IMR-90 (cell line): ENCODE data around the gene TMF1. TPM values are rescaled to one million over a fixed set of nuclear protein-coding genes. Genes with fewer than 3 reads are reported as not detected.

Source experiments
- ATAC-seq: fragments of 200-7000 bp; cut with Tn5 transposase; 2 replicates; pipeline ENCODE4 v1.9.1; 2020; ENCODE audit warnings: low read depth, mild to moderate bottlenecking, moderate library complexity
- BruUV-seq: library from RNA; stranded (reverse); fragments of 400-500 nt; replicated peaks from 2 replicates; lab custom pipeline; 2021; lab: Mats Ljungman, UMichigan
- CTCF ChIA-PET: fragments of 300-600 bp; formaldehyde crosslinking; extraction: SDS; loops from one replicate; lab custom pipeline; 2021; ENCODE audit warnings: antibody characterized with exemption; lab: Yijun Ruan, JAX
- POLR2A ChIA-PET: fragments of 300-600 bp; sonication (Branson Sonifier 250); formaldehyde crosslinking; loops from one replicate; lab custom pipeline; 2022; ENCODE audit warnings: antibody characterized with exemption; ENCODE audit not compliant: unreplicated experiment; lab: Charles Lee
- DNase-seq: peaks from one replicate; pipeline ENCODE4 v3.0.0; 2013
- H2AFZ ChIP-seq: replicated peaks from 2 replicates; pipeline ENCODE3; 2013; ENCODE audit warnings: low read length, mild to moderate bottlenecking; ENCODE audit not compliant: poor library complexity
- H2AK5ac ChIP-seq: 2 replicates; pipeline ENCODE4 v1.6.1; 2013; ENCODE audit warnings: low read depth, low read length, inconsistent platforms
- H2AK9ac ChIP-seq: replicated peaks from 2 replicates; pipeline ENCODE3; 2013; ENCODE audit warnings: mild to moderate bottlenecking, low read depth, low read length, moderate library complexity; ENCODE audit not compliant: poor library complexity
- H2BK120ac ChIP-seq: 2 replicates; pipeline ENCODE4 v1.6.1; 2013; ENCODE audit warnings: low read depth, low read length, inconsistent platforms
- H2BK15ac ChIP-seq: 3 replicates; pipeline ENCODE4 v1.6.1; 2013; ENCODE audit warnings: low read depth, low read length, inconsistent platforms
- H2BK20ac ChIP-seq: 2 replicates; pipeline ENCODE4 v1.6.1; 2013; ENCODE audit warnings: low read depth, mild to moderate bottlenecking, inconsistent platforms, low read length, moderate library complexity
- H2BK5ac ChIP-seq: 2 replicates; pipeline ENCODE4 v1.6.1; 2013; ENCODE audit warnings: mild to moderate bottlenecking, low read depth, low read length, inconsistent platforms; ENCODE audit not compliant: poor library complexity, severe bottlenecking
- H3K14ac ChIP-seq: replicated peaks from 2 replicates; pipeline ENCODE4 v1.6.1; 2013; ENCODE audit warnings: low read depth, low read length, inconsistent platforms
- H3K18ac ChIP-seq: 2 replicates; pipeline ENCODE4 v1.6.1; 2013; ENCODE audit warnings: low read depth, low read length, control low read depth
- H3K23ac ChIP-seq: 2 replicates; pipeline ENCODE4 v1.6.1; 2013; ENCODE audit warnings: low read depth, low read length, inconsistent platforms
- H3K27ac ChIP-seq: 2 replicates; pipeline ENCODE4 v1.5.1; 2013; ENCODE audit warnings: mild to moderate bottlenecking, control low read depth, low read length; ENCODE audit not compliant: insufficient read depth
- H3K27me3 ChIP-seq: 2 replicates; pipeline ENCODE4 v1.6.1; 2013; ENCODE audit warnings: low read length; ENCODE audit not compliant: control insufficient read depth, insufficient read depth
- H3K36me3 ChIP-seq: 2 replicates; pipeline ENCODE4 v1.6.1; 2013; ENCODE audit warnings: low read length, mixed read lengths; ENCODE audit not compliant: control insufficient read depth, insufficient read depth
- H3K4ac ChIP-seq: 2 replicates; pipeline ENCODE4 v1.6.1; 2013; ENCODE audit warnings: low read depth, low read length, inconsistent platforms
- H3K4me1 ChIP-seq: 2 replicates; pipeline ENCODE4 v1.6.1; 2013; ENCODE audit warnings: low read length, mixed read lengths; ENCODE audit not compliant: control insufficient read depth, insufficient read depth
- H3K4me2 ChIP-seq: 2 replicates; pipeline ENCODE4 v1.6.1; 2013; ENCODE audit warnings: low read depth, mild to moderate bottlenecking, control low read depth, low read length, moderate library complexity
- H3K4me3 ChIP-seq: 2 replicates; pipeline ENCODE4 v1.5.1; 2013; ENCODE audit warnings: low read depth, mild to moderate bottlenecking, control low read depth, low read length, moderate library complexity; ENCODE audit not compliant: insufficient read depth
- H3K56ac ChIP-seq: 2 replicates; pipeline ENCODE4 v1.6.1; 2013; ENCODE audit warnings: low read length, inconsistent platforms; ENCODE audit not compliant: insufficient read depth; ENCODE audit errors: extremely low read depth
- H3K79me1 ChIP-seq, 2 experiments: 2 replicates each; pipeline ENCODE4 v1.6.1; 2013; ENCODE audit warnings: low read length in 2 of 2, inconsistent platforms in 1 of 2, low read depth in 1 of 2
- H3K9ac ChIP-seq: 2 replicates; pipeline ENCODE4 v1.6.1; 2013; ENCODE audit warnings: low read depth, low read length, control low read depth
- H3K9me1 ChIP-seq: 2 replicates; pipeline ENCODE4 v1.6.1; 2013; ENCODE audit warnings: low read length, inconsistent platforms; ENCODE audit not compliant: insufficient read depth
- H3K9me3 ChIP-seq: 2 replicates; pipeline ENCODE4 v1.6.1; 2013; ENCODE audit warnings: low read length; ENCODE audit not compliant: control insufficient read depth, insufficient read depth
- H4K20me1 ChIP-seq: 2 replicates; pipeline ENCODE4 v1.6.1; 2013; ENCODE audit warnings: low read length, inconsistent platforms; ENCODE audit not compliant: insufficient read depth
- H4K5ac ChIP-seq: 2 replicates; pipeline ENCODE4 v1.6.1; 2013; ENCODE audit warnings: mild to moderate bottlenecking, low read depth, low read length, control low read depth
- H4K8ac ChIP-seq, 2 experiments: 2 replicates each; pipeline ENCODE4 v1.6.1; 2013; ENCODE audit warnings: low read depth in 2 of 2, low read length in 2 of 2, control low read depth in 1 of 2, inconsistent platforms in 1 of 2
- H4K91ac ChIP-seq: 2 replicates; pipeline ENCODE4 v1.6.1; 2013; ENCODE audit warnings: low read depth, low read length, inconsistent platforms; ENCODE audit not compliant: insufficient read depth
- BHLHE40 ChIP-seq: fragments of 150-350 bp; IDR thresholded peaks from 2 replicates; pipeline ENCODE4 v1.6.1; 2016; ENCODE audit warnings: mild to moderate bottlenecking, low read depth, low read length
- CHD1 ChIP-seq: IDR thresholded peaks from 2 replicates; pipeline ENCODE4 v1.6.1; 2012; ENCODE audit warnings: low read depth, low read length, improper control_type of control experiment
- ELK1 ChIP-seq: fragments of 150-350 bp; IDR thresholded peaks from 2 replicates; pipeline ENCODE4 v1.6.1; 2016; ENCODE audit warnings: low read depth, mild to moderate bottlenecking, low read length, moderate library complexity, borderline replicate concordance
- FOS ChIP-seq: fragments of 150-350 bp; IDR thresholded peaks from 2 replicates; pipeline ENCODE4 v1.6.1; 2016; ENCODE audit warnings: low read depth, low read length
- MAFK ChIP-seq: IDR thresholded peaks from 2 replicates; pipeline ENCODE4 v1.6.1; 2012; ENCODE audit warnings: low read depth, low read length, improper control_type of control experiment
- MXI1 ChIP-seq: IDR thresholded peaks from 2 replicates; pipeline ENCODE4 v1.6.1; 2012; ENCODE audit warnings: low read depth, mild to moderate bottlenecking, low read length, moderate library complexity, borderline replicate concordance
- NFE2L2 ChIP-seq: fragments of 150-350 bp; IDR thresholded peaks from 2 replicates; pipeline ENCODE4 v1.6.1; 2016; ENCODE audit warnings: low read depth, mild to moderate bottlenecking, low read length
- POLR2A ChIP-seq: IDR thresholded peaks from 2 replicates; pipeline ENCODE4 v1.6.1; 2012; ENCODE audit warnings: mild to moderate bottlenecking, low read depth, low read length
- USF2 ChIP-seq: fragments of 150-350 bp; IDR thresholded peaks from 2 replicates; pipeline ENCODE4 v1.6.1; 2017; ENCODE audit warnings: mild to moderate bottlenecking, antibody characterized with exemption, low read length, low read depth
- WGBS, 2 experiments: methylation state at CpG; one replicate each; pipeline versions ENCODE4 v1.1.5 to v1.1.7; 2013; ENCODE audit warnings: missing lambda C conversion rate in 2 of 2; ENCODE audit not compliant: insufficient read length in 1 of 2; ENCODE audit errors: extremely low coverage in 2 of 2; 5-methylcytosine and 5-hydroxymethylcytosine counted together
- dilution Hi-C: fragments of 300-500 bp; cut with HindIII; formaldehyde crosslinking; loops from one replicate; pipeline ENCODE4 v1.14.3; 2018; ENCODE audit warnings: low sequenced_read_pairs; ENCODE audit not compliant: unreplicated experiment
- in situ Hi-C: fragments of 300-500 bp; cut with MboI; formaldehyde crosslinking; loops from 3 replicates; pipeline ENCODE4 v1.14.3; 2019; ENCODE audit warnings: low sequenced_read_pairs, inconsistent platforms, mixed read lengths
- intact Hi-C: fragments of 100-400 bp; cut with micrococcal nuclease; formaldehyde crosslinking; loops from 2 replicates; pipeline ENCODE4 v1.10.0; 2022
- polyA plus RNA-seq, 3 experiments: library from polyadenylated mRNA; depleted of rRNA; stranded (reverse); fragments of >200 nt; gene quantifications; 2 replicates each; pipeline ENCODE4 v1.2.3, GENCODE V29; 2012; ENCODE audit warnings: low replicate concordance in 1 of 3
- total RNA-seq: library from RNA; depleted of rRNA; stranded (reverse); fragments of >200 nt; gene quantifications from 2 replicates; pipeline ENCODE4 v1.2.3, GENCODE V29; 2012

Gene TMF1
- total and polyA plus RNA-seq, 2 of the 4 experiments (the other 2 are of a cell fraction) = 12.4 to 39.1 TPM

GRCh38 chr3:68996356-68996995 is 55.7 kb downstream of the TMF1 start:
- Histone ChIP-seq H2BK120ac (no peak overlapping the region), H4K91ac (no peak overlapping the region), H3K79me1 (peaks cover 0 to 9% of the 10 kb centered on the region in 2 experiments; a peak in 1 of 4 replicates), H2BK20ac (no peak overlapping the region), H3K9me1 (peaks cover 5% of the 10 kb centered on the region), H3K36me3 (peaks cover 31% of the 10 kb centered on the region), H3K56ac (no peak overlapping the region), H2AK9ac (no peak overlapping the region), H4K20me1 (0 out of 2 replicates have a peak, but pooled peaks cover 3% of the 10 kb centered on the region), H3K4me2 (no peak overlapping the region), H3K27ac (no peak overlapping the region), H3K18ac (peak overlapping the region; percentile 22; the same call in 1 of the 2 replicates), H3K23ac (no peak overlapping the region), H3K4me3 (no peak overlapping the region), H2AK5ac (no peak overlapping the region), H4K8ac (no peak overlapping the region), H2BK15ac (no peak overlapping the region), H2BK5ac (no peak overlapping the region), H3K14ac (no peak overlapping the region), H3K9ac (no peak overlapping the region), H3K27me3 (no peaks in the 10 kb centered on the region), H2AFZ (no peak overlapping the region), H3K9me3 (no peaks in the 10 kb centered on the region), H3K4ac (no peak overlapping the region), H3K4me1 (peaks cover 14% of the 10 kb centered on the region), H4K5ac (no peak overlapping the region)
- ChIA-PET CTCF (interaction anchor here (0.6 kb wide), 2 partner anchors 9 to 501 kb away, joined by 3 to 5 read pairs; no protein-coding TSS in a partner anchor), POLR2A (no interaction called here)
- dilution Hi-C loops = no loop called here
- in situ Hi-C loops = no loop called here
- no TSS peak for BruUV-seq
- DNase-seq (peak; percentile 84), ATAC-seq (peak; percentile 72)
- intact Hi-C loops = no loop called here
- WGBS, 2 experiments = 80% methylated on average over 1 of the region's 8 CpGs; no CpG with 5 or more reads in 1 of the 2 experiments
- TF ChIP-seq USF2 (no peak), MAFK (no peak), MXI1 (no peak), FOS (0 out of 2 replicates have a peak, but pooled peaks have one; percentile 16), BHLHE40 (no peak), ELK1 (no peak), CHD1 (no peak), POLR2A (no peak), NFE2L2 (peak; percentile 74; the same call in 1 of the 2 replicates)
